Measurements from ENCODE around the gene SEMA4D.

DNA sequence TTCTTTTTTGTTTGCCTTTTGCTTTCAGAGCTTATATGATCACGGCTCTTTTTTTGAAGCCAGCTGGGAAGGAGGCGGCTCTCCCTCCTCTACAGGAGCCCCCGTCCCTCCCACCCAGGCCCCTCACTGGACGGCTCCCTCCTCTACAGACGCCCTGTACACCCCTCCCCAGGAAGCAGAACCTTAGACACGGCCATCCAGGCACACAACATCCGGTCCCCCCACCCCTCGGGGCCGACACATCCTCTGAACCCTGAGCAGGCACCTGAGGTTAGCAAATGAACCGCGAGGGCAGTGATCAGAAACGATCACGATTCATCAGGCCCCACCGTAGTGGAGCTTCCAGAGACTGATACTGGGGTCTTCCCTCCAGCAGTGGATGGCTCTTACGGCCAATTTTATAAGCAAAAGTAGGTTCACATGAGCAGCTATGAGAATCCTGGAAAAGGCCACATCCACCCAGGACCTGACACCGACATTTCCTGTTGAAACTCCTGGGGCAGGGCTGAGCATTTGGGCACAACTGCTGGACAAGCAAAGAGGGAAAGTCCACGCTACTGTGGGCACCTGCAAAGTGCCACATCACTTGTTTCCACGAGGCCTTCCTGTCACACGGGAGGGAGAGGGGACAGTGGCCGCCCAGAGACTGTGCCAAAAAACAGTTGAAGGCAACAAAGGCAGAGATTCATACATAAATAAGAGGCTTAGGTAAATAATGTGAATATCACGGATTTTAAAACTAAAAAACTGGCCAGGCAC, 78.9 kb downstream of the SEMA4D start:
- TF ChIP-seq GTF2F1 (IDR thresholded peaks at IDR 0.05; ENCODE audit: low read depth, low read length) (no peak), BRD4 (IDR thresholded peaks at IDR 0.05) (no peak), POLR2AphosphoS5 (IDR thresholded peaks at IDR 0.05; ENCODE audit: control insufficient read depth, insufficient read depth, low read depth, low read length) (no peak), PML (IDR thresholded peaks at IDR 0.05; ENCODE audit: low read length) (no peak), CREB5 (CRISPR knock-in tag; IDR thresholded peaks at IDR 0.05) (no peak), CBFB (CRISPR knock-in tag; IDR thresholded peaks at IDR 0.05) (no peak), CCAR2 (IDR thresholded peaks at IDR 0.05; ENCODE audit: low read depth, low read length) (no peak), ZNF318 (IDR thresholded peaks at IDR 0.05; ENCODE audit: borderline replicate concordance in 1 of 2, low read depth in 1 of 2) (no peak), PHTF2 (CRISPR knock-in tag; IDR thresholded peaks at IDR 0.05) (no peak), SLC30A9 (CRISPR knock-in tag; IDR thresholded peaks at IDR 0.05) (no peak), NFYB (IDR thresholded peaks at IDR 0.05; ENCODE audit: extremely low read depth, insufficient read length) (no peak), ZNF717 (CRISPR knock-in tag; IDR thresholded peaks at IDR 0.05) (no peak)
- TF ChIP-seq, protein P1, sequence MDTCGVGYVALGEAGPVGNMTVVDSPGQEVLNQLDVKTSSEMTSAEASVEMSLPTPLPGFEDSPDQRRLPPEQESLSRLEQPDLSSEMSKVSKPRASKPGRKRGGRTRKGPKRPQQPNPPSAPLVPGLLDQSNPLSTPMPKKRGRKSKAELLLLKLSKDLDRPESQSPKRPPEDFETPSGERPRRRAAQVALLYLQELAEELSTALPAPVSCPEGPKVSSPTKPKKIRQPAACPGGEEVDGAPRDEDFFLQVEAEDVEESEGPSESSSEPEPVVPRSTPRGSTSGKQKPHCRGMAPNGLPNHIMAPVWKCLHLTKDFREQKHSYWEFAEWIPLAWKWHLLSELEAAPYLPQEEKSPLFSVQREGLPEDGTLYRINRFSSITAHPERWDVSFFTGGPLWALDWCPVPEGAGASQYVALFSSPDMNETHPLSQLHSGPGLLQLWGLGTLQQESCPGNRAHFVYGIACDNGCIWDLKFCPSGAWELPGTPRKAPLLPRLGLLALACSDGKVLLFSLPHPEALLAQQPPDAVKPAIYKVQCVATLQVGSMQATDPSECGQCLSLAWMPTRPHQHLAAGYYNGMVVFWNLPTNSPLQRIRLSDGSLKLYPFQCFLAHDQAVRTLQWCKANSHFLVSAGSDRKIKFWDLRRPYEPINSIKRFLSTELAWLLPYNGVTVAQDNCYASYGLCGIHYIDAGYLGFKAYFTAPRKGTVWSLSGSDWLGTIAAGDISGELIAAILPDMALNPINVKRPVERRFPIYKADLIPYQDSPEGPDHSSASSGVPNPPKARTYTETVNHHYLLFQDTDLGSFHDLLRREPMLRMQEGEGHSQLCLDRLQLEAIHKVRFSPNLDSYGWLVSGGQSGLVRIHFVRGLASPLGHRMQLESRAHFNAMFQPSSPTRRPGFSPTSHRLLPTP (IDR thresholded peaks at IDR 0.05; ENCODE audit: borderline replicate concordance, extremely low read depth, insufficient read length): no peak
- TF ChIP-seq, protein P2, sequence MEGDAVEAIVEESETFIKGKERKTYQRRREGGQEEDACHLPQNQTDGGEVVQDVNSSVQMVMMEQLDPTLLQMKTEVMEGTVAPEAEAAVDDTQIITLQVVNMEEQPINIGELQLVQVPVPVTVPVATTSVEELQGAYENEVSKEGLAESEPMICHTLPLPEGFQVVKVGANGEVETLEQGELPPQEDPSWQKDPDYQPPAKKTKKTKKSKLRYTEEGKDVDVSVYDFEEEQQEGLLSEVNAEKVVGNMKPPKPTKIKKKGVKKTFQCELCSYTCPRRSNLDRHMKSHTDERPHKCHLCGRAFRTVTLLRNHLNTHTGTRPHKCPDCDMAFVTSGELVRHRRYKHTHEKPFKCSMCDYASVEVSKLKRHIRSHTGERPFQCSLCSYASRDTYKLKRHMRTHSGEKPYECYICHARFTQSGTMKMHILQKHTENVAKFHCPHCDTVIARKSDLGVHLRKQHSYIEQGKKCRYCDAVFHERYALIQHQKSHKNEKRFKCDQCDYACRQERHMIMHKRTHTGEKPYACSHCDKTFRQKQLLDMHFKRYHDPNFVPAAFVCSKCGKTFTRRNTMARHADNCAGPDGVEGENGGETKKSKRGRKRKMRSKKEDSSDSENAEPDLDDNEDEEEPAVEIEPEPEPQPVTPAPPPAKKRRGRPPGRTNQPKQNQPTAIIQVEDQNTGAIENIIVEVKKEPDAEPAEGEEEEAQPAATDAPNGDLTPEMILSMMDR (IDR thresholded peaks at IDR 0.05 in 2 of 3, conservative IDR thresholded peaks at IDR 0.05 in 1 of 3; ENCODE audit: insufficient read depth in 2 of 3, low read depth in 1 of 3, low read length in 3 of 3): no peak

All from K562 (cell line).